ENCODE data around the gene ADAMTSL1.
"Not testable (repeated sequence)": the region's sequence is repeated elsewhere in the genome, so short reads cannot be mapped to it uniquely, and the experiment has no call there.

ADAMTSL1 gene

DNA sequence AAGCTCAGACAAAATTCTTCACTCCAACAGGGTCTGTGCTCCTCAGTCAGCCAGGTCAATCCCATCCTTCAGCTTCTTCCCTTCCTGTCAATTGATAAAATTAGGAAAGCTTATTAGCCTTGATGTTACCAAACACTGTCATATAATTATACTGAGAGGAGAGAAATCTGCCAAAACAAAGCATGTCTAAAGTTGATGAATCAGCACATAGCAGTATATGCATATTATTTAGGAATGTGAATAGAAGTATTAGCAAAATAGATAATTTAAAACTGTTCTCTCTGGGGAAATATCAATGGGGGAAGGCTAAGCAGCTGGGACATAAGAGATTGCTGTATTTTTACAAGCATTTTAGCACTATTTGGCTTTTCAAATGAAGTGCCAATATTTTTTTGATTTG is 451.9 kb downstream of the ADAMTSL1 start:
- no peak for TF ChIP-seq EZH2phosphoT487 (conservative IDR thresholded peaks at IDR 0.05; ENCODE audit: low read length)
- TF ChIP-seq, protein P1, sequence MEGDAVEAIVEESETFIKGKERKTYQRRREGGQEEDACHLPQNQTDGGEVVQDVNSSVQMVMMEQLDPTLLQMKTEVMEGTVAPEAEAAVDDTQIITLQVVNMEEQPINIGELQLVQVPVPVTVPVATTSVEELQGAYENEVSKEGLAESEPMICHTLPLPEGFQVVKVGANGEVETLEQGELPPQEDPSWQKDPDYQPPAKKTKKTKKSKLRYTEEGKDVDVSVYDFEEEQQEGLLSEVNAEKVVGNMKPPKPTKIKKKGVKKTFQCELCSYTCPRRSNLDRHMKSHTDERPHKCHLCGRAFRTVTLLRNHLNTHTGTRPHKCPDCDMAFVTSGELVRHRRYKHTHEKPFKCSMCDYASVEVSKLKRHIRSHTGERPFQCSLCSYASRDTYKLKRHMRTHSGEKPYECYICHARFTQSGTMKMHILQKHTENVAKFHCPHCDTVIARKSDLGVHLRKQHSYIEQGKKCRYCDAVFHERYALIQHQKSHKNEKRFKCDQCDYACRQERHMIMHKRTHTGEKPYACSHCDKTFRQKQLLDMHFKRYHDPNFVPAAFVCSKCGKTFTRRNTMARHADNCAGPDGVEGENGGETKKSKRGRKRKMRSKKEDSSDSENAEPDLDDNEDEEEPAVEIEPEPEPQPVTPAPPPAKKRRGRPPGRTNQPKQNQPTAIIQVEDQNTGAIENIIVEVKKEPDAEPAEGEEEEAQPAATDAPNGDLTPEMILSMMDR (IDR thresholded peaks at IDR 0.05; ENCODE audit: insufficient read depth, low read length, poor library complexity, severe bottlenecking), result no peak

DNA sequence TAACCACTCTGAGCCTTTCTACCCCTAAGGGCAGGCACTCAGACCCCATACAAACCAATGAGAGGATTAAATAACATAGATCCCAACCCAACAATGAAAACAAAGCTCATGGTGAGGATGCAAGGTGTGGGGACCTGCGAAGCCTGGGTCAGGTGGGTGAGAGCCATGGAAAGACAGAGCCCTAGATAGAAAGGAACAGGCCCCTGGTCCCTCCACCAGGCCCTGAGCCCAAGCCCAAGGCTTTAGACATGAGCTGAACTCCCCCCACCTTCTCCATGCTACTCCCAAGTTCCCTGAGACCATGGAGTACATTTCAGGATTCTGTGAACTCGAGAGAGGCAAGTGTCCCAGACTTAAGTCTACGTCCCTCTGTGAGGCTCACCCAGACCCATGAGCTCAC is 452.6 kb downstream of the ADAMTSL1 start:
- Histone ChIP-seq H3K9me3 (ENCODE audit: insufficient read depth, low read length) (no peaks in the 10 kb centered on the region), H3K27ac (ENCODE audit: low read depth, low read length) (no peak overlapping the region), H3K36me3 (ENCODE audit: low read length) (no peaks in the 10 kb centered on the region), H2AFZ (ENCODE audit: low read depth, low read length, severe bottlenecking) (no peak overlapping the region), H3K27me3 (ENCODE audit: low read length) (0 out of 2 replicates have a peak, but pooled peaks cover 2% of the 10 kb centered on the region), H4K20me1 (ENCODE audit: low read depth, low read length) (no peaks in the 10 kb centered on the region), H3F3A (ENCODE audit: insufficient read depth) (no peaks in the 10 kb centered on the region), H3K4me2 (ENCODE audit: low read depth, low read length, poor library complexity, severe bottlenecking) (no peak overlapping the region), H3K79me2 (ENCODE audit: insufficient read depth, low read length) (no peaks in the 10 kb centered on the region), H3K9me2 (replicated peaks; ENCODE audit: insufficient read depth, low read length) (no peaks in the 10 kb centered on the region), H3K9ac (ENCODE audit: low read length) (no peak overlapping the region), H3K4me3 (ENCODE audit: insufficient read depth, low read length, poor library complexity, severe bottlenecking) (no peak overlapping the region)
- TF ChIP-seq, protein P1 (IDR thresholded peaks at IDR 0.05; ENCODE audit: insufficient read depth, low read length, poor library complexity, severe bottlenecking), result no peak

More for the DNA sequence above, 451.9 kb downstream of the ADAMTSL1 start:
- no peak overlapping the region for H3K9ac ChIP-seq (ENCODE audit: low read length)
- H3K4me3 ChIP-seq (ENCODE audit: insufficient read depth, low read length, poor library complexity, severe bottlenecking), result no peak overlapping the region
- H2AFZ ChIP-seq (ENCODE audit: low read depth, low read length, severe bottlenecking), result no peak overlapping the region
- no peaks in the 10 kb centered on the region for H3K9me2 ChIP-seq (replicated peaks; ENCODE audit: insufficient read depth, low read length)
- no peak overlapping the region for H3K4me2 ChIP-seq (ENCODE audit: low read depth, low read length, poor library complexity, severe bottlenecking)
- no peaks in the 10 kb centered on the region for H4K20me1 ChIP-seq (ENCODE audit: low read depth, low read length)
- 0 out of 2 replicates have a peak, but pooled peaks cover 5% of the 10 kb centered on the region for H3K27me3 ChIP-seq (ENCODE audit: low read length)
- no peaks in the 10 kb centered on the region for H3F3A ChIP-seq (ENCODE audit: insufficient read depth)
- H3K9me3 ChIP-seq (ENCODE audit: insufficient read depth, low read length), result no peaks in the 10 kb centered on the region
- no peak overlapping the region for H3K27ac ChIP-seq (ENCODE audit: low read depth, low read length)
- no peaks in the 10 kb centered on the region for H3K36me3 ChIP-seq (ENCODE audit: low read length)
- H3K79me2 ChIP-seq (ENCODE audit: insufficient read depth, low read length), result no peaks in the 10 kb centered on the region

DNA sequence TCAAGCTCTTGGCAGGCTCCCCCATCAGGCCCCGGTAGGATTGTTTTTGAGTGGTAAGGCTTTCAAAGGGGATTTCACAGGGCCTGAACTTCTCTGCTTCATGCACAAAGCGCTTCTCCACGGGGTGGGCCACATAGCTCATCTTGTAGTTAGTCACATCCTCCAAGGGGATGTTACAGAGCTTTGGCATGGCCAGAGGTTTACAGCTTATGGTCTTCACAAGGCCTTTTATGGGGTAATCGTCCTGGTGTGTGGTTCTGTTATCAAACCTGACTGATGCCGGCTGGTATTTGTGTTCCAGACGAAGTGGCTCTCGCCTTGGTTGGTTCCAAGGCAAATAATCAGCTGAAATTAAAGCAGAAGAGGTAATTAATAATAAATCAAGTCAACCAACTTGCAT is 454.8 kb downstream of the ADAMTSL1 start:
- no peaks in the 10 kb centered on the region for H3K9me2 ChIP-seq (replicated peaks; ENCODE audit: insufficient read depth, low read length)
- no peak overlapping the region for H3K27ac ChIP-seq (ENCODE audit: low read depth, low read length)
- no peaks in the 10 kb centered on the region for H3K79me2 ChIP-seq (ENCODE audit: insufficient read depth, low read length)
- no peaks in the 10 kb centered on the region for H3K9me3 ChIP-seq (ENCODE audit: insufficient read depth, low read length)
- H3K4me2 ChIP-seq (ENCODE audit: low read depth, low read length, poor library complexity, severe bottlenecking), result no peak overlapping the region
- TF ChIP-seq, protein P1 (IDR thresholded peaks at IDR 0.05; ENCODE audit: insufficient read depth, low read length, poor library complexity, severe bottlenecking), result no peak
- no peak for TF ChIP-seq EZH2phosphoT487 (conservative IDR thresholded peaks at IDR 0.05; ENCODE audit: low read length)
- H3K27me3 ChIP-seq (ENCODE audit: low read length), result no peaks in the 10 kb centered on the region
- H3K4me3 ChIP-seq (ENCODE audit: insufficient read depth, low read length, poor library complexity, severe bottlenecking), result no peak overlapping the region
- no peak overlapping the region for H2AFZ ChIP-seq (ENCODE audit: low read depth, low read length, severe bottlenecking)
- no peaks in the 10 kb centered on the region for H3F3A ChIP-seq (ENCODE audit: insufficient read depth)
- no peak overlapping the region for H3K9ac ChIP-seq (ENCODE audit: low read length)
- H3K36me3 ChIP-seq (ENCODE audit: low read length), result no peaks in the 10 kb centered on the region
- no peaks in the 10 kb centered on the region for H4K20me1 ChIP-seq (ENCODE audit: low read depth, low read length)

DNA sequence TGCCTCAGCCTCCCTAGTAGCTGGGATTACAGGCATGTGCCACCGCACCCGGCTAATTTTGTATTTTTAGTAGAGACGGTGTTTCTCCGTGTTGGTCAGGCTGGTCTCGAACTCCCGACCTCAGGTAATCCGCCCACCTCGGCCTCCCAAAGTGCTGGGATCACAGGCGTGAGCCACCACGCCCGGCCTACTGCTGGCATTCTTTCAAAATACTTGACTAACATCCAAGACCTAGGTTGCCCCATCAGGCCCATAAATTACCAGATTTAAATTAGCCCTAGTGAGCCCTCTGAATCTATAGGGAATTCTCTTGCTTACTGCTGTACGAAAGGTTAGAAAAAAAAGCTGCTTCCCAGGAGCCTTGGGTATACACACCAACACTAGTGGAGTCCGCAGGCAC is 456.7 kb downstream of the ADAMTSL1 start:
- H3K27ac ChIP-seq (ENCODE audit: low read depth, low read length), result not testable (repeated sequence)

More for the DNA sequence above, 456.7 kb downstream of the ADAMTSL1 start:
- not testable (repeated sequence) for H3K9me2 ChIP-seq (replicated peaks; ENCODE audit: insufficient read depth, low read length); H3K79me2 ChIP-seq (ENCODE audit: insufficient read depth, low read length); H4K20me1 ChIP-seq (ENCODE audit: low read depth, low read length); H3K9me3 ChIP-seq (ENCODE audit: insufficient read depth, low read length); H3K4me2 ChIP-seq (ENCODE audit: low read depth, low read length, poor library complexity, severe bottlenecking); H3K4me3 ChIP-seq (ENCODE audit: insufficient read depth, low read length, poor library complexity, severe bottlenecking); H3F3A ChIP-seq (ENCODE audit: insufficient read depth); H3K36me3 ChIP-seq (ENCODE audit: low read length); H3K27me3 ChIP-seq (ENCODE audit: low read length); H3K9ac ChIP-seq (ENCODE audit: low read length); H2AFZ ChIP-seq (ENCODE audit: low read depth, low read length, severe bottlenecking)

Data from SU-DHL-6 (cell line).